Activated CD8-positive, alpha-beta T cell treated with anti-CD3 and anti-CD28 coated beads, Interleukin-2, amount 10 ng/mL, durations not matched to agents 7 days and 5 days (primary cell): ENCODE measurements around the gene VAT1L. TPM values are rescaled to one million over a fixed set of nuclear protein-coding genes. Genes with fewer than 3 reads are reported as not detected.

Source experiments
- ATAC-seq: fragments of 150-1000 bp; cut with Tn5 transposase; one replicate; pipeline ENCODE4 v1.10.0; 2021; ENCODE audit warnings: moderate library complexity
- CTCF ChIA-PET: fragments of 350-600 bp; sonication (Branson Sonifier 250); formaldehyde crosslinking; loops from one replicate; lab custom pipeline; 2021; ENCODE audit warnings: antibody characterized with exemption; lab: Charles Lee
- POLR2A ChIA-PET: fragments of 350-600 bp; sonication (Branson Sonifier 250); formaldehyde crosslinking; loops from one replicate; lab custom pipeline; 2021; ENCODE audit warnings: antibody characterized with exemption; lab: Charles Lee
- DNase-seq: peaks from one replicate; pipeline ENCODE4 v3.0.0-alpha.2; 2020
- H3K27ac Mint-ChIP-seq: one replicate; pipeline ENCODE4 v1.8.0; 2021; ENCODE audit warnings: mild to moderate bottlenecking, mixed read lengths
- H3K27me3 Mint-ChIP-seq: one replicate; pipeline ENCODE4 v1.8.0; 2021; ENCODE audit warnings: low read depth, mixed read lengths
- H3K36me3 Mint-ChIP-seq: one replicate; pipeline ENCODE4 v1.8.0; 2021; ENCODE audit warnings: low read depth, mixed read lengths
- H3K4me1 Mint-ChIP-seq: one replicate; pipeline ENCODE4 v1.8.0; 2021; ENCODE audit warnings: low read depth, mixed read lengths
- H3K4me3 Mint-ChIP-seq: one replicate; pipeline ENCODE4 v1.8.0; 2021; ENCODE audit warnings: mild to moderate bottlenecking, mixed read lengths
- H3K9me3 Mint-ChIP-seq: one replicate; pipeline ENCODE4 v1.8.0; 2022; ENCODE audit warnings: mixed read lengths; ENCODE audit not compliant: insufficient read depth
- total RNA-seq, 2 experiments: library from RNA; stranded (reverse); gene quantifications; one replicate each; pipeline ENCODE4 v1.2.3, GENCODE V29; 2021

The VAT1L gene
- total RNA-seq, 2 experiments from 2014 or later, result not detected

DNA sequence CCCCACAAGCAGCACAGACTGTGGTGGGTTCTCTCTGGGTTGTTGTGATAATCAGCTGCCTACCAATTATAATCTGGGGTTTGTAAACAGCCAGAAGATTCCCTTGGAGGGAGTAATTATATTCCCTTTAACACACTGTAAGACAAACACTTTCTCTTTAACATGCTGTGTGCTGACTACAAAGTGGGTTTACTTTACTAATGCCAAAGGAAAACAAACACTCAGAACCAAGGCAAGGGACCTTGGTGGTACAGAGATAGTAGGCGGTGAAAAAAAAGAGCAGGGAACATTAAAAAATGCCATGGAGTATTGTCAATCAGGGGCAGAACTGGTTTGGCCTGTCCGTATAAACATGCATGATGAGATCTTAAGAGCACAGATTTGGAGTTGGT lies 3.0 kb upstream of the VAT1L start:
- peaks cover 37% of the 10 kb centered on the region for H3K27me3 Mint-ChIP-seq
- peaks cover 4% of the 10 kb centered on the region for H3K4me1 Mint-ChIP-seq
- ChIA-PET CTCF (no interaction called here), POLR2A (no interaction called here)
- H3K9me3 Mint-ChIP-seq, result no peaks in the 10 kb centered on the region
- ATAC-seq (no peak), DNase-seq (no peak)
- no peak overlapping the region for H3K27ac Mint-ChIP-seq
- no peaks in the 10 kb centered on the region for H3K36me3 Mint-ChIP-seq
- no peak overlapping the region for H3K4me3 Mint-ChIP-seq

DNA sequence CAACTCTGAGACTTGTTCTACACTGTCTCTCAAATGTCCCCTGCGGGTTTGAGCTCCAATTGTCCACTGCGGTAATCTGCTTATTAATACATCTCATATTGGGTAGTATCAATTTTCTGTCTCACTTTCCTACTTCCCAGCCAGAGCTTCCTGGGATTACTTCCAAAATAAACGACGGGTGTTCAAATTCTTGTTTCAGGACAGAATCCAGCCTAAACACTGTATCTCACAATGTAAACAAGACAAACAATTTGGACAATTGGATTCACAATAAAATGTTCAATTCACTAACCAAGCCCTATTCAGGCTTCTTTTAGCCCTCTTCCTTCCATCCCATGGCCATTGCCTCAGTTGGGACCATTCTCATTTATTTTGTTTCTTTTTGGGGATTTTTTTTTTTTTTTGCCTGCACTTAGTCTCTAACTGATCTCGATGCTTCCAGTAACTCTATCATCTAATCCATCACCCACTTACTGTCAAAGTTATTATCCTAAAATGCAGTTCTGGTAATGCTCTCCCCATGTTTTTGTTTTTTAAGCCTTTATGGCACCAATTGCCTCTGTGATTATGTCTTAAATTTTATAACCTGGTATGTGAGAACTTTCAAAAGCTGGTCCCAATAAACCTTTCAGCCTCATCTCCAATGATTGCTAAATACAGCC lies 2.0 kb upstream of the VAT1L start:
- POLR2A ChIA-PET, result no interaction called here
- Mint-ChIP-seq H3K9me3 (no peaks in the 10 kb centered on the region), H3K4me1 (peaks cover 4% of the 10 kb centered on the region), H3K36me3 (no peaks in the 10 kb centered on the region), H3K4me3 (no peak overlapping the region), H3K27me3 (peaks cover 43% of the 10 kb centered on the region), H3K27ac (no peak overlapping the region)
- ATAC-seq, result no peak
- CTCF ChIA-PET, result no interaction called here
- no peak for DNase-seq

GRCh38 chr16:77787452-77787851 lies 912 bp upstream of the VAT1L start:
- DNase-seq (no peak), ATAC-seq (no peak)
- ChIA-PET CTCF (no interaction called here), POLR2A (no interaction called here)
- peaks cover 4% of the 10 kb centered on the region for H3K4me1 Mint-ChIP-seq
- no peaks in the 10 kb centered on the region for H3K9me3 Mint-ChIP-seq
- H3K27me3 Mint-ChIP-seq, result peaks cover 46% of the 10 kb centered on the region
- H3K27ac Mint-ChIP-seq, result no peak overlapping the region
- H3K36me3 Mint-ChIP-seq, result no peaks in the 10 kb centered on the region
- no peak overlapping the region for H3K4me3 Mint-ChIP-seq

DNA sequence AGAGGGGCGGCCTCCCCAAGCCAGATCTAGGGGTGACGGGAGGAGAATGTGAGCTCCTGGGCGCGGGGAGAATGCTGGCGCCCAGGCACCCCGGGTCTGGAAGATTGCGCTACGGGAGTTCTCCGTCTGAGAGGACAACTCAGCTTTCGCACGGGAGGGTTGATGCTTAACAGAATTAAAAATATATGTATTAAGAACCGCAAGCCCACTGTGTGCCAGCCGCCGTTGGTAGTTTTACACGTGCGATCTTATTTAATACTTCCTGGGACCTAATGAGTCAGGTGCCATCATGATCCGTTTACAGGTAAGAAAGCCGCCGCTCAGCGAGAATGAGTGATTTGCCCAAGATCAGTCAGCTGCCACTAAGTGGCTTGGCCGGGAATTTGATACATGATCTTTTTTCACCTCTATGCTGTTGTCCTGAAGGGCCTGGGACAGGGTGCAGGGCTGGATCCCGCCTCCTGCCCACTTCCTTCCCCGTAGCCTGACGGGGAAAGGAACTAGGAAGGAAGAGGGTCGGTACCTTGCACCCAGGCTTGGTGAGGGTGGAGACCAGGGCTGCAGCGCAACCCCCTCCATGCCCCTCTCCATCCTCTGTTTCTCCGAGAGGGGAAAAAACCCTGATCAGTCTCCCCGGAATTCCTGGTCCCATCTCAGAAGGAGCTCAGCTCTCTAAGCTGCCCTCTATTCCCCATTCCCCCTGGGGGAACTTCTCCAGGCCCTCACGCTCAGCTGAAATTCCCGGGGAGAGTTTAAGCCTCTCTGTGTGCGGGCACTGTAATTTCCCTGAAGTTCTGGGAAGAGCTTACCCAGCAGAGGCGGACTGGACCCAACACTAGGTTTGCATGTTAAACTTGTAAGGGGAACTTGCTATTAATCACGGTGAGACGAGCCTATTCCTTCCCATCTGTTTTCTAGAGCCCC lies 983 bp downstream of the VAT1L start:
- ATAC-seq, result no peak
- Mint-ChIP-seq H3K36me3 (no peaks in the 10 kb centered on the region), H3K4me1 (peaks cover 4% of the 10 kb centered on the region), H3K27ac (no peak overlapping the region), H3K4me3 (no peak overlapping the region), H3K9me3 (no peaks in the 10 kb centered on the region), H3K27me3 (peaks cover 50% of the 10 kb centered on the region)
- ChIA-PET CTCF (no interaction called here), POLR2A (no interaction called here)
- no peak for DNase-seq

DNA sequence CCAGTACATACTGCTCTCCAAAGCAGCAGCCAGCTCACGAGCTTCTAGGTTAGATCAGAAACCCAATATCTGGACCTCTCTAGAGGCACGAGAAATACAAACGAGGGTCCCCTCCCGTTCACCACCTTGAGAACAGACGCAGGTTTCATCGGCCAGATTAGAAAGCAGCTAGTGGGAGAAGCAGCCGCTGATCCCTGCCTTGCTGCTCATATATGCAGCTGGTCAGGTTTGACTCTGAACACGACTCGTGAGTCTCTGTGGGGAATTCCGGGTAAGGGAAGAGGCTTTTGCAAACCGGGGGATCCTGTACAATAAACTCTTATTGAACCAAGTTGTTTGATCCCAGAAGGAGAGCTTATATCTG lies 1.6 kb downstream of the VAT1L start:
- ATAC-seq (no peak), DNase-seq (no peak)
- Mint-ChIP-seq H3K27me3 (peaks cover 50% of the 10 kb centered on the region), H3K9me3 (no peaks in the 10 kb centered on the region), H3K4me3 (no peak overlapping the region), H3K36me3 (no peaks in the 10 kb centered on the region), H3K4me1 (peaks cover 4% of the 10 kb centered on the region), H3K27ac (no peak overlapping the region)
- POLR2A ChIA-PET, result no interaction called here
- CTCF ChIA-PET, result no interaction called here

- H3K4me1 Mint-ChIP-seq, result peaks cover 4% of the 10 kb centered on the region
- POLR2A ChIA-PET, result no interaction called here
- no peak overlapping the region for H3K4me3 Mint-ChIP-seq
- H3K9me3 Mint-ChIP-seq, result no peaks in the 10 kb centered on the region
- H3K27ac Mint-ChIP-seq, result no peak overlapping the region
- no peak for ATAC-seq
- CTCF ChIA-PET, result no interaction called here
- DNase-seq, result no peak
- H3K36me3 Mint-ChIP-seq, result no peaks in the 10 kb centered on the region
- peaks cover 50% of the 10 kb centered on the region for H3K27me3 Mint-ChIP-seq
These were observed 2.5 kb downstream of the VAT1L start for GRCh38 chr16:77790912-77791311.

GRCh38 chr16:77793417-77793816 lies 5.1 kb downstream of the VAT1L start:
- DNase-seq (no peak), ATAC-seq (no peak)
- ChIA-PET POLR2A (no interaction called here), CTCF (no interaction called here)
- H3K27me3 Mint-ChIP-seq, result peaks cover 30% of the 10 kb centered on the region
- H3K36me3 Mint-ChIP-seq, result no peaks in the 10 kb centered on the region
- H3K9me3 Mint-ChIP-seq, result no peaks in the 10 kb centered on the region
- no peak overlapping the region for H3K4me3 Mint-ChIP-seq
- H3K4me1 Mint-ChIP-seq, result peaks cover under 1% of the 10 kb centered on the region
- H3K27ac Mint-ChIP-seq, result no peak overlapping the region

GRCh38 chr16:77794586-77794985 lies 6.2 kb downstream of the VAT1L start:
- H3K27me3 Mint-ChIP-seq, result peaks cover 21% of the 10 kb centered on the region
- H3K9me3 Mint-ChIP-seq, result no peaks in the 10 kb centered on the region
- no peaks in the 10 kb centered on the region for H3K4me1 Mint-ChIP-seq
- no peak overlapping the region for H3K4me3 Mint-ChIP-seq
- CTCF ChIA-PET, result no interaction called here
- POLR2A ChIA-PET, result no interaction called here
- DNase-seq (no peak), ATAC-seq (no peak)
- no peaks in the 10 kb centered on the region for H3K36me3 Mint-ChIP-seq
- H3K27ac Mint-ChIP-seq, result no peak overlapping the region

DNA sequence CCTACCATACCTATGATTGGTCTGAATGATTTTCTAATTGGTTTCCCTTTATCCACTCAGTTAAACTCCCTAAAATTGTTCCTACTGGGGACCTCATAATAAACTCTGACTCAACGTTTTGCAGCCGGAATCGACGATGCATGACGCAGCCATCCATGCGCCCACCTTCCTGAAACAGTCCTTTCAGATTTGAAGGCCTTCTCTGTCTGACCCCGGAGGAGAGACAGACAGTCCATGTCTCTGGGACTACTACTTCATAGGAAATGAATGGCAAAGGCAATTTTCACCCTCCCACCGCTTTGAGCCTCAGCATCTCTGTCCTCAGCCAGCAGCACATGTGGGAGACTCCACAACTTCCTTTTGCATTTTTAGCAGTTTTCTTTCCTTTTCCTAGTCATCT lies 13.5 kb downstream of the VAT1L start:
- no peaks in the 10 kb centered on the region for H3K9me3 Mint-ChIP-seq
- H3K36me3 Mint-ChIP-seq, result no peaks in the 10 kb centered on the region
- no peak overlapping the region for H3K4me3 Mint-ChIP-seq
- H3K27me3 Mint-ChIP-seq, result no peaks in the 10 kb centered on the region
- POLR2A ChIA-PET, result no interaction called here
- DNase-seq, result no peak
- CTCF ChIA-PET, result no interaction called here
- H3K4me1 Mint-ChIP-seq, result no peaks in the 10 kb centered on the region
- H3K27ac Mint-ChIP-seq, result no peak overlapping the region
- no peak for ATAC-seq

GRCh38 chr16:77805398-77805797 lies 17.0 kb downstream of the VAT1L start:
- POLR2A ChIA-PET, result no interaction called here
- ATAC-seq (no peak), DNase-seq (no peak)
- Mint-ChIP-seq H3K4me1 (no peaks in the 10 kb centered on the region), H3K27me3 (no peaks in the 10 kb centered on the region), H3K9me3 (no peaks in the 10 kb centered on the region), H3K4me3 (no peak overlapping the region), H3K27ac (no peak overlapping the region), H3K36me3 (no peaks in the 10 kb centered on the region)
- CTCF ChIA-PET, result no interaction called here

DNA sequence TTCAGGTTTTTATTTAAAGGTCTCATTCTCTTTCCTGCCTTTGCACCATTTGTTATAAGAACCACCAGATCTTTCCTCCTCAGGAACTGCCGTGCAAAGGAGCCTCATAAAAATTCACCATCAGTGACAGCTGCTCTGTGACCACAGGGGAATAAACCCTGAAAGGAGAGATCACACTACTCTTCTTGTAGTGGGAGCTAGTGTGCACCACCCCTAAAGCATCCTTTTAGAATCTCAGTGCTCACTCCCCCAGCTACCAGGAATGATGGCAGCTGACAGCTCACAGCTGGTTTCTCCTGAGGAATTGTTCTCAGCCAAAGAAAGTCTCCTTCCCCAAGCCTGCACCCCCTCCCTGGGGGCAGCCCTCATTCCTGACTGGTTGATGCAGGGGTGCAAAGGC lies 18.7 kb downstream of the VAT1L start:
- H3K9me3 Mint-ChIP-seq, result no peaks in the 10 kb centered on the region
- ChIA-PET POLR2A (no interaction called here), CTCF (no interaction called here)
- DNase-seq (no peak), ATAC-seq (no peak)
- H3K36me3 Mint-ChIP-seq, result no peaks in the 10 kb centered on the region
- no peak overlapping the region for H3K4me3 Mint-ChIP-seq
- no peak overlapping the region for H3K27ac Mint-ChIP-seq
- no peaks in the 10 kb centered on the region for H3K4me1 Mint-ChIP-seq
- H3K27me3 Mint-ChIP-seq, result no peaks in the 10 kb centered on the region

- Mint-ChIP-seq H3K9me3 (no peaks in the 10 kb centered on the region), H3K4me3 (no peak overlapping the region), H3K27me3 (no peaks in the 10 kb centered on the region), H3K4me1 (no peaks in the 10 kb centered on the region), H3K27ac (no peak overlapping the region), H3K36me3 (no peaks in the 10 kb centered on the region)
- POLR2A ChIA-PET, result no interaction called here
- no peak for DNase-seq
- no peak for ATAC-seq
- CTCF ChIA-PET, result no interaction called here
These were observed 24.6 kb downstream of the VAT1L start for GRCh38 chr16:77812856-77813500.
